Ectodermal cell (in vitro differentiated cells): ENCODE measurements around the gene EXOSC3.

ENCODE experiments used
- H3K27ac ChIP-seq: 2 replicates; pipeline ENCODE4 v1.7.0; 2013; ENCODE audit warnings: mild to moderate bottlenecking, low read depth, low read length; ENCODE audit not compliant: insufficient read depth, poor library complexity, severe bottlenecking
- H3K27me3 ChIP-seq: 2 replicates; pipeline ENCODE4 v1.7.0; 2013; ENCODE audit warnings: mild to moderate bottlenecking, low read length; ENCODE audit not compliant: insufficient read depth, control insufficient read depth, poor library complexity, severe bottlenecking
- H3K36me3 ChIP-seq: one replicate; pipeline ENCODE4 v1.7.0; 2013; ENCODE audit warnings: low read length; ENCODE audit not compliant: control insufficient read depth, insufficient read depth
- H3K4me1 ChIP-seq: one replicate; pipeline ENCODE4 v1.7.0; 2013; ENCODE audit warnings: low read length; ENCODE audit not compliant: control insufficient read depth, insufficient read depth
- H3K4me3 ChIP-seq: 2 replicates; pipeline ENCODE4 v1.7.0; 2013; ENCODE audit warnings: low read depth, low read length, control low read depth; ENCODE audit not compliant: insufficient read depth
- H3K9me3 ChIP-seq: 2 replicates; pipeline ENCODE4 v1.7.0; 2013; ENCODE audit warnings: mild to moderate bottlenecking, low read length, moderate library complexity; ENCODE audit not compliant: control insufficient read depth
- WGBS, 2 experiments: methylation state at CpG; one replicate each; pipeline ENCODE4 v1.1.7; 2013; ENCODE audit warnings: missing lambda C conversion rate in 2 of 2; 5-methylcytosine and 5-hydroxymethylcytosine counted together

The EXOSC3 gene

DNA sequence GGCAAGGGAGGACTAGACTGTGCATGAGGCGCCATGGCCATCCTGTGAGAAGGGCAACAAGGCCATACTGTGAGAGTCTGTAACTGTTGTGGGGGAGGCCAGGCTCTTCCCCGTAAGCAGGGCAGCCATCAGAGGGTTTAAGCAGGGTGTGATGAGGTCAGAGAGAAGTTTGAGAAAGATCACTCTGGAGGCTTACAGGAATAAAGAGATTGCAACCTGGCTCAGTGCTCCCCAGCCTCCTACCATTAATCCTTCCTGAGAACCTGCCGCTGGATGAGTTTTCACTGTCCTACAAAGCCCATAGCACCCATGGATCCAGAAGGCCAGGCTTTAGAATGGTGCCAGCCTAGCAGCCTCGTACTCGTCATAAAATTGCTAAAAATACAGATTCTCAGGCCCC, 45.6 kb downstream of the EXOSC3 start:
- Histone ChIP-seq H3K4me3 (no peak overlapping the region), H3K9me3 (no peaks in the 10 kb centered on the region), H3K27me3 (no peaks in the 10 kb centered on the region), H3K36me3 (no peaks in the 10 kb centered on the region), H3K27ac (no peak overlapping the region), H3K4me1 (peaks cover 17% of the 10 kb centered on the region)
- WGBS, 2 experiments: 85 to 88% methylated on average over 5 of the region's 5 CpGs

- H3K27ac ChIP-seq: no peak overlapping the region
- H3K9me3 ChIP-seq: no peaks in the 10 kb centered on the region
- H3K4me3 ChIP-seq: no peak overlapping the region
- peaks cover 6% of the 10 kb centered on the region for H3K4me1 ChIP-seq
- H3K27me3 ChIP-seq: no peaks in the 10 kb centered on the region
- no peaks in the 10 kb centered on the region for H3K36me3 ChIP-seq
- WGBS, 2 experiments: 74 to 75% methylated on average over 2 of the region's 2 CpGs
Measured at GRCh38 chr9:37732952-37733351, 51.9 kb downstream of the EXOSC3 start.

DNA sequence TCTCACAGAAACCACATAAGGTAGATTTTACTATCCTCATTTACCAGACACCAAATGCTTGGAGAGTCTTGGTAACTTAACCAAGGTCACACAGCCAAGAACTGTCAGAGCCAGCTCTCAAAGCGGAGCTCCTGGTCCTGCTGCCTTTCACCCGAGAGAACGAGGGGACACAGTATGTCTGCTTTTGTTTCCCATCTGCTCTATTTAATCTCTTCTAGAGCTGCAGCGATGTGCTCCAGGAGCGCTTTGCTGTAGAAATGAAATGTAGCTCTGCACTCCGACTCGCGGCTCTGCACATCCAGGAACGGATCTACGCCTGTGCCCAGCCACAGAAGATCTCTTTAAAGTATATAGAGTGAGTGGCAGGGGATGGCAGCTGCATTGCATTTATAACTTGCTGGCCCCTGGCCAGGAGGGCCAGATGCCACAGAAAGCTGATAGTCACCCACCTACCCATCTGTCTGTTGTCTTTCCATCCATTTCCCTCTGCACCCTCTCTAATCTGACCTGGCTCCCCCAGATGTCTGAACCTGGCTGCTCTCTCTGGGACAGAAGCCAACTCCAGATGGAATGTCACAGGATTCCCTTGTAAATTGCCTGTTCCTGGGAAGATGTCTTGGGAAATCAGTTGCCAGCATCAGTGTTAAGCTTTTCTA, 52.6 kb downstream of the EXOSC3 start:
- no peaks in the 10 kb centered on the region for H3K36me3 ChIP-seq
- no peaks in the 10 kb centered on the region for H3K27me3 ChIP-seq

DNA sequence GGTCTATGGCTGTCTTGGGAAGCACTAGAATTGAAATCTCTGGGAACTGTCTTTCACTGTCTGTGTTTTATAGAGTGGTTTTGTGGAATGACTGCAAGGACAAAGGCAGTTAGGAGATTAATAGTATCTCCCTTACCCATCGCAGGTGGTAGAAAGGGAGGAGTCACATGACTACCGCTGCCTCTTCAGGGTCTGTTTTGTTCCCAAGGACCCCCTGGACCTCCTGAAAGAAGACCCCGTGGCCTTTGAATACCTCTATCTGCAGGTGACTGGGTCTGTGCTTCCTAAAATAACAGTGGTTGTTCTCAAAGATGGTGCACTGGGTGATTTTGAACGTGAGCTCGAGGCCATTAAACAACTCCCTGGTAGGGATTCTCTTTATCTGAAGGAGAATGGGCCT, 54.0 kb downstream of the EXOSC3 start:
- Histone ChIP-seq H3K4me1 (peaks cover 6% of the 10 kb centered on the region), H3K9me3 (no peaks in the 10 kb centered on the region), H3K36me3 (no peaks in the 10 kb centered on the region), H3K27ac (no peak overlapping the region), H3K27me3 (no peaks in the 10 kb centered on the region), H3K4me3 (no peak overlapping the region)
- 17 to 19% methylated on average over 5 of the region's 5 CpGs for WGBS, 2 experiments

More for the DNA sequence above, 52.6 kb downstream of the EXOSC3 start:
- H3K9me3 ChIP-seq: no peaks in the 10 kb centered on the region
- H3K4me1 ChIP-seq: peaks cover 6% of the 10 kb centered on the region
- no peak overlapping the region for H3K27ac ChIP-seq
- no peak overlapping the region for H3K4me3 ChIP-seq
- WGBS, 2 experiments: 89% methylated on average over 10 of the region's 10 CpGs

GRCh38 chr9:37730256-37730655, 54.6 kb downstream of the EXOSC3 start:
- H3K4me1 ChIP-seq: peaks cover 6% of the 10 kb centered on the region
- no peaks in the 10 kb centered on the region for H3K36me3 ChIP-seq
- no peaks in the 10 kb centered on the region for H3K9me3 ChIP-seq
- no peak overlapping the region for H3K27ac ChIP-seq
- no peaks in the 10 kb centered on the region for H3K27me3 ChIP-seq
- 80 to 93% methylated on average over 3 of the region's 3 CpGs for WGBS, 2 experiments
- no peak overlapping the region for H3K4me3 ChIP-seq
